Liver (tissue), 9 donors: ENCODE data around the gene PPFIA4. TPM values are rescaled to one million over a fixed set of nuclear protein-coding genes. Genes with fewer than 3 reads are reported as not detected.

Experiments
- DNase-seq: peaks from one replicate; pipeline ENCODE4 v3.0.0-alpha.2; 2017; ENCODE audit warnings: low spot score
- H3K27ac ChIP-seq, 2 donors: one replicate each; pipeline ENCODE4 v1.7.0; 2013; ENCODE audit warnings: inconsistent platforms in 2 of 2, low read length in 2 of 2, control low read depth in 1 of 2, low read depth in 1 of 2, mild to moderate bottlenecking in 1 of 2
- H3K27me3 ChIP-seq, 4 donors: one replicate each; pipeline versions ENCODE4 v1.6.1 to v1.7.0; 2013; ENCODE audit warnings: low read length in 3 of 4, inconsistent platforms in 1 of 4, mild to moderate bottlenecking in 1 of 4, moderate library complexity in 1 of 4; ENCODE audit not compliant: control insufficient read depth in 4 of 4, insufficient read depth in 4 of 4
- H3K36me3 ChIP-seq, 4 donors: one replicate each; pipeline versions ENCODE4 v1.6.1 to v1.7.0; 2013; ENCODE audit warnings: low read length in 3 of 4, mild to moderate bottlenecking in 3 of 4, low read depth in 1 of 4, moderate library complexity in 1 of 4; ENCODE audit not compliant: control insufficient read depth in 4 of 4, insufficient read depth in 3 of 4
- H3K4me1 ChIP-seq, 4 donors: one replicate each; pipeline versions ENCODE4 v1.6.1 to v1.7.0; 2013; ENCODE audit warnings: low read length in 3 of 4, mild to moderate bottlenecking in 3 of 4, moderate library complexity in 1 of 4; ENCODE audit not compliant: control insufficient read depth in 4 of 4, insufficient read depth in 4 of 4
- H3K4me3 ChIP-seq, 3 donors: one replicate each; pipeline versions ENCODE4 v1.6.1 to v1.7.0; 2013; ENCODE audit warnings: low read length in 3 of 3, control low read depth in 1 of 3, low read depth in 1 of 3, mild to moderate bottlenecking in 1 of 3
- H3K9ac ChIP-seq, 2 donors: one replicate each; pipeline ENCODE4 v1.7.0; 2013; ENCODE audit warnings: low read length in 2 of 2, mild to moderate bottlenecking in 2 of 2, moderate library complexity in 2 of 2, control low read depth in 1 of 2, low read depth in 1 of 2
- H3K9me3 ChIP-seq, 4 donors: one replicate each; pipeline versions ENCODE4 v1.6.1 to v1.7.0; 2013; ENCODE audit warnings: low read length in 3 of 4; ENCODE audit not compliant: control insufficient read depth in 4 of 4
- EGR1 ChIP-seq, 2 donors: IDR thresholded peaks; 2 replicates each; pipeline ENCODE4 v1.6.1; 2016 to 2018; ENCODE audit warnings: antibody characterized with exemption in 2 of 2, low read depth in 2 of 2
- FOXA1 ChIP-seq: IDR thresholded peaks from 2 replicates; pipeline ENCODE4 v1.6.1; 2016; ENCODE audit warnings: antibody characterized with exemption
- GABPA ChIP-seq, 2 donors: IDR thresholded peaks in 1 of 2; conservative IDR thresholded peaks in 1 of 2; 2 replicates each; pipeline ENCODE4 v1.6.1; 2016; ENCODE audit warnings: antibody characterized with exemption in 2 of 2, mild to moderate bottlenecking in 1 of 2, moderate library complexity in 1 of 2
- HNF4A ChIP-seq, 2 donors: conservative IDR thresholded peaks; 2 replicates each; pipeline ENCODE4 v1.6.1; 2016; ENCODE audit warnings: antibody characterized with exemption in 2 of 2, mild to moderate bottlenecking in 2 of 2
- HNF4G ChIP-seq: IDR thresholded peaks from 2 replicates; pipeline ENCODE4 v1.6.1; 2016; ENCODE audit warnings: antibody characterized with exemption
- JUND ChIP-seq, 2 donors: IDR thresholded peaks; 2 replicates each; pipeline ENCODE4 v1.6.1; 2016; ENCODE audit warnings: antibody characterized with exemption in 2 of 2
- NR2F2 ChIP-seq: IDR thresholded peaks from 2 replicates; pipeline ENCODE4 v1.6.1; 2016; ENCODE audit warnings: antibody characterized with exemption
- RAD21 ChIP-seq, 2 donors: IDR thresholded peaks; 2 replicates each; pipeline ENCODE4 v1.6.1; 2016; ENCODE audit warnings: antibody characterized with exemption in 2 of 2, mild to moderate bottlenecking in 2 of 2
- RXRA ChIP-seq, 2 donors: IDR thresholded peaks; 2 replicates each; pipeline ENCODE4 v1.6.1; 2017 to 2018; ENCODE audit warnings: antibody characterized with exemption in 2 of 2, mild to moderate bottlenecking in 1 of 2
- YY1 ChIP-seq: IDR thresholded peaks from 2 replicates; pipeline ENCODE4 v1.6.1; 2016; ENCODE audit warnings: antibody characterized with exemption, mild to moderate bottlenecking
- WGBS: extraction: QIAGEN DNeasy Blood & Tissue Kit; methylation state at CpG from one replicate; pipeline ENCODE4 v1.1.7; 2013; 5-methylcytosine and 5-hydroxymethylcytosine counted together
- polyA plus RNA-seq, 2 donors: library from polyadenylated mRNA; stranded (reverse) in 1 of 2; unstranded in 1 of 2; fragments of 200-250 nt in 1 of 2; fragments of >200 nt in 1 of 2; fragmentation: Nextera tagmentation in 1 of 2; extraction: Ambion mirVana in 1 of 2; gene quantifications; one replicate each; pipeline versions ENCODE4 v1.2.1 to v1.2.3, GENCODE V29; 2013 to 2015
- total RNA-seq, 2 donors: library from RNA; depleted of rRNA; stranded (reverse); fragments of >200 nt; gene quantifications; one replicate each; pipeline ENCODE4 v1.2.3, GENCODE V29; 2014
- TF ChIP-seq, protein P1 (sequence below): IDR thresholded peaks from 2 replicates; pipeline ENCODE4 v1.6.1; 2016; ENCODE audit warnings: antibody characterized with exemption, mild to moderate bottlenecking
- TF ChIP-seq, protein P2 (sequence below): IDR thresholded peaks from 2 replicates; pipeline ENCODE4 v1.6.1; 2016; ENCODE audit warnings: antibody characterized with exemption
- TF ChIP-seq, protein P3 (sequence below): IDR thresholded peaks from 2 replicates; pipeline ENCODE4 v1.6.1; 2016; ENCODE audit warnings: antibody characterized with exemption
- TF ChIP-seq, protein P4 (sequence below): fragments of 150-350 bp; IDR thresholded peaks from 2 replicates; pipeline ENCODE4 v1.5.1; 2017; ENCODE audit warnings: improper control_type of control experiment, low read depth, low read length; ENCODE audit not compliant: missing input control
- donor health status: healthy.
- donor health status: healthy.
- donor health status: healthy.
- donor health status: healthy.
- donor health status: healthy.

The PPFIA4 gene
- total and polyA plus RNA-seq, 4 donors = 0.07 to 0.33 (median 0.15) TPM

DNA sequence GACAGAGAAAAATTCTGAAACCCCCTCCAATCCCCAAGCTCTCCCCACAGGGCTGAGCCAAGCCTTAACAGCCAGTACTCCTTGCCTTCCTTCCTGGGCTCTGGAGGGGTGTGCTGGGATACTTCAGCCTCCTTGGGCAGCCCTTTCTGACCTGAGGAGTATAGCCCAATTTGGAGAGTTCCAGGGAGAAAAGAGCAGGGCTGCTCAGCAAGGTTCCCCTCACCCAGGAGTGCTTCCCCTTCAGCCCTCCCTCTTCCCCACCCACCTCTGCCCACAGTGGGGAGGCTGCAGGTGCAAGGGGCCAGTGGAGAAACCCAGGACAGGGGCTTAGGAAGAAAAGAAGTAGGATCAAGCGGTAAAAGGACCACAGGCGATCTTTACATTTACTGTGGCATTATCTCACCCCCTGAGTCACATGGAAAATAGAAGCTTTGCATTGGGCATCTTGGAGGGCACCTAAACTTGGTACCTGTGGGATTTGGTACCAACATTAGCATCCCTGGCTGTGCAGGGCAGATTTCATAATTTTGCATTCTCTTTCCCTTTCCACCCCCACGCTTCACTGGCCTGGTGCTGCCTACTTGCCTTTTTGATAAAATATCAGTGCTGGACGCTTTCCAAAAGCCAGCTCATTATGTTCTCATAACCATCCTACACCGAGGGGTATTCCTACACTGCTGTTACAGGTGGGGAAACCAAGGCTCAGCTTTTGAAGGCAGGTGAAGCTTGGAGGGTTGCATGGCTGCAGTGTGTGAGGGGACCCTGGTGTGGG lies 98.4 kb downstream of the PPFIA4 start:
- Histone ChIP-seq H3K4me3 (no peak overlapping the region), H3K9ac (no peak overlapping the region), H3K36me3 (no peaks in the 10 kb centered on the region), H3K4me1 (peaks cover 5 to 31% (median 9%) of the 10 kb centered on the region in 4 donors), H3K27me3 (peaks cover 0 to 3% (median 0%) of the 10 kb centered on the region in 4 donors), H3K27ac (no peak overlapping the region), H3K9me3 (no peaks in the 10 kb centered on the region)
- TF ChIP-seq RAD21 (IDR thresholded peaks at IDR 0.05) (no peak), JUND (IDR thresholded peaks at IDR 0.05) (no peak), GABPA (IDR thresholded peaks at IDR 0.05 in 1 of 2, conservative IDR thresholded peaks at IDR 0.05 in 1 of 2) (no peak), HNF4G (no peak), HNF4A (conservative IDR thresholded peaks at IDR 0.05) (no peak), RXRA (IDR thresholded peaks at IDR 0.05) (no peak), NR2F2 (no peak), FOXA1 (no peak), YY1 (no peak)
- TF ChIP-seq, protein P1, sequence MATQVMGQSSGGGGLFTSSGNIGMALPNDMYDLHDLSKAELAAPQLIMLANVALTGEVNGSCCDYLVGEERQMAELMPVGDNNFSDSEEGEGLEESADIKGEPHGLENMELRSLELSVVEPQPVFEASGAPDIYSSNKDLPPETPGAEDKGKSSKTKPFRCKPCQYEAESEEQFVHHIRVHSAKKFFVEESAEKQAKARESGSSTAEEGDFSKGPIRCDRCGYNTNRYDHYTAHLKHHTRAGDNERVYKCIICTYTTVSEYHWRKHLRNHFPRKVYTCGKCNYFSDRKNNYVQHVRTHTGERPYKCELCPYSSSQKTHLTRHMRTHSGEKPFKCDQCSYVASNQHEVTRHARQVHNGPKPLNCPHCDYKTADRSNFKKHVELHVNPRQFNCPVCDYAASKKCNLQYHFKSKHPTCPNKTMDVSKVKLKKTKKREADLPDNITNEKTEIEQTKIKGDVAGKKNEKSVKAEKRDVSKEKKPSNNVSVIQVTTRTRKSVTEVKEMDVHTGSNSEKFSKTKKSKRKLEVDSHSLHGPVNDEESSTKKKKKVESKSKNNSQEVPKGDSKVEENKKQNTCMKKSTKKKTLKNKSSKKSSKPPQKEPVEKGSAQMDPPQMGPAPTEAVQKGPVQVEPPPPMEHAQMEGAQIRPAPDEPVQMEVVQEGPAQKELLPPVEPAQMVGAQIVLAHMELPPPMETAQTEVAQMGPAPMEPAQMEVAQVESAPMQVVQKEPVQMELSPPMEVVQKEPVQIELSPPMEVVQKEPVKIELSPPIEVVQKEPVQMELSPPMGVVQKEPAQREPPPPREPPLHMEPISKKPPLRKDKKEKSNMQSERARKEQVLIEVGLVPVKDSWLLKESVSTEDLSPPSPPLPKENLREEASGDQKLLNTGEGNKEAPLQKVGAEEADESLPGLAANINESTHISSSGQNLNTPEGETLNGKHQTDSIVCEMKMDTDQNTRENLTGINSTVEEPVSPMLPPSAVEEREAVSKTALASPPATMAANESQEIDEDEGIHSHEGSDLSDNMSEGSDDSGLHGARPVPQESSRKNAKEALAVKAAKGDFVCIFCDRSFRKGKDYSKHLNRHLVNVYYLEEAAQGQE = no peak
- TF ChIP-seq, protein P2, sequence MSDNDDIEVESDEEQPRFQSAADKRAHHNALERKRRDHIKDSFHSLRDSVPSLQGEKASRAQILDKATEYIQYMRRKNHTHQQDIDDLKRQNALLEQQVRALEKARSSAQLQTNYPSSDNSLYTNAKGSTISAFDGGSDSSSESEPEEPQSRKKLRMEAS = no peak
- TF ChIP-seq, protein P3, sequence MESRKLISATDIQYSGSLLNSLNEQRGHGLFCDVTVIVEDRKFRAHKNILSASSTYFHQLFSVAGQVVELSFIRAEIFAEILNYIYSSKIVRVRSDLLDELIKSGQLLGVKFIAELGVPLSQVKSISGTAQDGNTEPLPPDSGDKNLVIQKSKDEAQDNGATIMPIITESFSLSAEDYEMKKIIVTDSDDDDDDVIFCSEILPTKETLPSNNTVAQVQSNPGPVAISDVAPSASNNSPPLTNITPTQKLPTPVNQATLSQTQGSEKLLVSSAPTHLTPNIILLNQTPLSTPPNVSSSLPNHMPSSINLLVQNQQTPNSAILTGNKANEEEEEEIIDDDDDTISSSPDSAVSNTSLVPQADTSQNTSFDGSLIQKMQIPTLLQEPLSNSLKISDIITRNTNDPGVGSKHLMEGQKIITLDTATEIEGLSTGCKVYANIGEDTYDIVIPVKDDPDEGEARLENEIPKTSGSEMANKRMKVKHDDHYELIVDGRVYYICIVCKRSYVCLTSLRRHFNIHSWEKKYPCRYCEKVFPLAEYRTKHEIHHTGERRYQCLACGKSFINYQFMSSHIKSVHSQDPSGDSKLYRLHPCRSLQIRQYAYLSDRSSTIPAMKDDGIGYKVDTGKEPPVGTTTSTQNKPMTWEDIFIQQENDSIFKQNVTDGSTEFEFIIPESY = no peak
- whole genome bisulfite sequencing = 71% methylated on average over 5 of the region's 5 CpGs
- no peak for DNase-seq

DNA sequence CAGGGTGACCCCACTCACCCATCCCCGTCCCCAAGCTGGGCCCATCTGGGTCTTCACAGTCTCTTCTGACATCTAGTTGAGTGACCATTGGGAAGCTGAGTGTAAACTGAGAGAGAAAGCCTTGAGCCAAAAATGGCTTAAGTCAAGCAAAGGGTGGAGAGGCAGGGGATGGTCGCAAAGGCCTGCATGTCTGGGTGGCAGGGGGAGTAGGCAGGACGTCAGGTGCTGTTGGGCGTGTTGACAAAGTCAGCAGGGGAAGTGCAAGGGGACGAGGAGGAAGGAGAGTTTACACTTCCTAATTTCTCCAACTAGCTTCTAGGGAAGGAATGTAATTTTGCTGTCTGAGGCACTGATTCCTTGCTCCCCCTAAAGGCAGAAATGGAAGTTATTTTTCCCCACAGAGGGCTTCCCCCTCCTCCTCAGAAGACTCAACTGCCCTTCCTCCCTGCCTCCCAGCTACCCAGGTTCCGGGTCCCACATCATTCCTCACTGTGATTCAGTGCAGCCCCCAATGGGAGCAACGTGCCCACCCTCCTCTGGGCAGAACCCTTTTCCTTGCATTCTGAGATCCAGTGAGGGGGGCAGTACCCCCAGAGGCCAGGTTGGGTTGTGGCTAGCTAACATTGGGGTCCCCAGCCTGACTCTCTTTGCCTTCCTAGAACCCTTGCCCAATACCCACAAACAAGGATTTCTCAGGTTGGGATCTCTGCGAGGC lies 100.0 kb downstream of the PPFIA4 start:
- Histone ChIP-seq H3K27ac (no peak overlapping the region), H3K36me3 (no peaks in the 10 kb centered on the region), H3K27me3 (no peaks in the 10 kb centered on the region), H3K4me3 (no peak overlapping the region), H3K9me3 (no peaks in the 10 kb centered on the region), H3K9ac (no peak overlapping the region), H3K4me1 (peaks cover 5 to 31% (median 9%) of the 10 kb centered on the region in 4 donors)
- DNase-seq = no peak
- 29% methylated on average over 8 of the region's 8 CpGs for WGBS
- TF ChIP-seq EGR1 (IDR thresholded peaks at IDR 0.05; ENCODE audit: low read depth in 2 of 2) (peak in 1 of 2 donors; percentile 19), RAD21 (IDR thresholded peaks at IDR 0.05) (peak; percentile 31 to 36), YY1 (no peak)
- TF ChIP-seq, protein P1 = no peak
- TF ChIP-seq, protein P4, sequence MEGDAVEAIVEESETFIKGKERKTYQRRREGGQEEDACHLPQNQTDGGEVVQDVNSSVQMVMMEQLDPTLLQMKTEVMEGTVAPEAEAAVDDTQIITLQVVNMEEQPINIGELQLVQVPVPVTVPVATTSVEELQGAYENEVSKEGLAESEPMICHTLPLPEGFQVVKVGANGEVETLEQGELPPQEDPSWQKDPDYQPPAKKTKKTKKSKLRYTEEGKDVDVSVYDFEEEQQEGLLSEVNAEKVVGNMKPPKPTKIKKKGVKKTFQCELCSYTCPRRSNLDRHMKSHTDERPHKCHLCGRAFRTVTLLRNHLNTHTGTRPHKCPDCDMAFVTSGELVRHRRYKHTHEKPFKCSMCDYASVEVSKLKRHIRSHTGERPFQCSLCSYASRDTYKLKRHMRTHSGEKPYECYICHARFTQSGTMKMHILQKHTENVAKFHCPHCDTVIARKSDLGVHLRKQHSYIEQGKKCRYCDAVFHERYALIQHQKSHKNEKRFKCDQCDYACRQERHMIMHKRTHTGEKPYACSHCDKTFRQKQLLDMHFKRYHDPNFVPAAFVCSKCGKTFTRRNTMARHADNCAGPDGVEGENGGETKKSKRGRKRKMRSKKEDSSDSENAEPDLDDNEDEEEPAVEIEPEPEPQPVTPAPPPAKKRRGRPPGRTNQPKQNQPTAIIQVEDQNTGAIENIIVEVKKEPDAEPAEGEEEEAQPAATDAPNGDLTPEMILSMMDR = peak; percentile 26
